Trophoblast cell (in vitro differentiated cells and primary cell): Measurements from ENCODE around the gene ROCK1.

ENCODE experiments used
- DNase-seq, 2 donors: peaks; one replicate each; pipeline ENCODE4 v3.0.0-alpha.2; 2016
- H2AFZ ChIP-seq: 2 replicates; pipeline ENCODE4 v1.6.1; 2013; ENCODE audit warnings: low read length, moderate library complexity, mild to moderate bottlenecking; ENCODE audit not compliant: insufficient read depth, poor library complexity
- H2AK5ac ChIP-seq: 2 replicates; pipeline ENCODE4 v1.6.1; 2013; ENCODE audit warnings: mild to moderate bottlenecking, low read length
- H2BK120ac ChIP-seq: 2 replicates; pipeline ENCODE4 v1.6.1; 2013; ENCODE audit warnings: low read length, mild to moderate bottlenecking, moderate library complexity; ENCODE audit not compliant: insufficient read depth, poor library complexity
- H2BK12ac ChIP-seq: 2 replicates; pipeline ENCODE4 v1.6.1; 2013; ENCODE audit warnings: mild to moderate bottlenecking, low read length, moderate library complexity
- H2BK5ac ChIP-seq: 2 replicates; pipeline ENCODE4 v1.6.1; 2013; ENCODE audit warnings: low read length, low read depth, moderate library complexity, mild to moderate bottlenecking; ENCODE audit not compliant: poor library complexity
- H3K14ac ChIP-seq: 2 replicates; pipeline ENCODE4 v1.6.1; 2013; ENCODE audit warnings: mild to moderate bottlenecking, low read length
- H3K18ac ChIP-seq: 2 replicates; pipeline ENCODE4 v1.6.1; 2013; ENCODE audit warnings: mild to moderate bottlenecking, low read length
- H3K23ac ChIP-seq: 2 replicates; pipeline ENCODE4 v1.6.1; 2013; ENCODE audit warnings: low read length
- H3K27ac ChIP-seq: 2 replicates; pipeline ENCODE4 v1.5.1; 2013; ENCODE audit warnings: low read depth, mild to moderate bottlenecking, inconsistent platforms, low read length, moderate library complexity
- H3K27me3 ChIP-seq: 2 replicates; pipeline ENCODE4 v1.6.1; 2013; ENCODE audit warnings: inconsistent platforms, mild to moderate bottlenecking, low read length, moderate library complexity; ENCODE audit not compliant: insufficient read depth
- H3K36me3 ChIP-seq, 2 experiments: 1 replicate in 1 of 2; 2 replicates in 1 of 2; pipeline ENCODE4 v1.6.1; 2013; ENCODE audit warnings: low read length in 2 of 2, mild to moderate bottlenecking in 2 of 2, moderate library complexity in 1 of 2; ENCODE audit not compliant: insufficient read depth in 2 of 2, control insufficient read depth in 1 of 2
- H3K4ac ChIP-seq: 2 replicates; pipeline ENCODE4 v1.6.1; 2013; ENCODE audit warnings: low read depth, mild to moderate bottlenecking, low read length, moderate library complexity
- H3K4me1 ChIP-seq, 2 experiments: 1 replicate in 1 of 2; 2 replicates in 1 of 2; pipeline ENCODE4 v1.6.1; 2013; ENCODE audit warnings: low read length in 2 of 2, mild to moderate bottlenecking in 2 of 2, moderate library complexity in 1 of 2; ENCODE audit not compliant: insufficient read depth in 2 of 2, control insufficient read depth in 1 of 2
- H3K4me2 ChIP-seq: 2 replicates; pipeline ENCODE4 v1.6.1; 2013; ENCODE audit warnings: inconsistent platforms, mild to moderate bottlenecking, low read length, moderate library complexity
- H3K4me3 ChIP-seq: 2 replicates; pipeline ENCODE4 v1.5.1; 2013; ENCODE audit warnings: mild to moderate bottlenecking, low read depth, low read length, inconsistent platforms
- H3K79me1 ChIP-seq: one replicate; pipeline ENCODE4 v1.6.1; 2013; ENCODE audit warnings: low read length
- H3K79me2 ChIP-seq: 2 replicates; pipeline ENCODE4 v1.6.1; 2013; ENCODE audit warnings: low read length, mild to moderate bottlenecking; ENCODE audit not compliant: control insufficient read depth, insufficient read depth, poor library complexity
- H3K9ac ChIP-seq: 2 replicates; pipeline ENCODE4 v1.6.1; 2013; ENCODE audit warnings: mild to moderate bottlenecking, low read length
- H3K9me3 ChIP-seq: 2 replicates; pipeline ENCODE4 v1.6.1; 2013; ENCODE audit warnings: low read depth, mild to moderate bottlenecking, control low read depth, inconsistent platforms, low read length; ENCODE audit not compliant: insufficient read depth
- H4K12ac ChIP-seq: 2 replicates; pipeline ENCODE4 v1.6.1; 2013; ENCODE audit warnings: low read depth, mild to moderate bottlenecking, low read length, moderate library complexity
- H4K8ac ChIP-seq: 2 replicates; pipeline ENCODE4 v1.6.1; 2013; ENCODE audit warnings: low read depth, mild to moderate bottlenecking, low read length, moderate library complexity
- H4K91ac ChIP-seq: one replicate; pipeline ENCODE4 v1.6.1; 2013; ENCODE audit warnings: low read depth, mild to moderate bottlenecking, low read length, moderate library complexity
- WGBS: extraction: QIAGEN DNeasy Blood & Tissue Kit; methylation state at CpG from one replicate; pipeline ENCODE4 v1.1.7; 2013; ENCODE audit warnings: missing lambda C conversion rate; ENCODE audit not compliant: insufficient read length, insufficient coverage; ENCODE audit errors: extremely low coverage; 5-methylcytosine and 5-hydroxymethylcytosine counted together

The ROCK1 gene

GRCh38 chr18:21057112-21057511 lies 54.5 kb downstream of the ROCK1 start:
- no peak overlapping the region for H4K12ac ChIP-seq
- H3K4me2 ChIP-seq, result no peak overlapping the region
- no peak overlapping the region for H4K91ac ChIP-seq
- no peak overlapping the region for H4K8ac ChIP-seq
- H2BK5ac ChIP-seq, result no peak overlapping the region
- no peak overlapping the region for H3K14ac ChIP-seq
- H3K27me3 ChIP-seq, result no peaks in the 10 kb centered on the region
- no peak overlapping the region for H3K18ac ChIP-seq
- no peak overlapping the region for H2AK5ac ChIP-seq
- no peak overlapping the region for H3K23ac ChIP-seq
- no peaks in the 10 kb centered on the region for H3K79me2 ChIP-seq
- no peak overlapping the region for H3K4me3 ChIP-seq
- no peak overlapping the region for H3K9ac ChIP-seq
- H3K79me1 ChIP-seq, result no peaks in the 10 kb centered on the region
- no peaks in the 10 kb centered on the region for H3K36me3 ChIP-seq
- H2AFZ ChIP-seq, result no peak overlapping the region
- no peak overlapping the region for H3K4ac ChIP-seq
- H2BK12ac ChIP-seq, result no peak overlapping the region
- no peaks in the 10 kb centered on the region for H3K9me3 ChIP-seq
- no peaks in the 10 kb centered on the region for H3K4me1 ChIP-seq
- no peak for DNase-seq
- no peak overlapping the region for H2BK120ac ChIP-seq
- no CpG with 5 or more reads among the region's 1 CpG for WGBS
- no peak overlapping the region for H3K27ac ChIP-seq

- no peak overlapping the region for H2BK120ac ChIP-seq
- no peak overlapping the region for H3K4ac ChIP-seq
- DNase-seq, result no peak
- H3K4me3 ChIP-seq, result no peak overlapping the region
- H4K8ac ChIP-seq, result no peak overlapping the region
- no peak overlapping the region for H3K4me2 ChIP-seq
- H3K4me1 ChIP-seq, result no peaks in the 10 kb centered on the region
- no peak overlapping the region for H2BK5ac ChIP-seq
- no peak overlapping the region for H2AK5ac ChIP-seq
- H4K91ac ChIP-seq, result no peak overlapping the region
- H3K36me3 ChIP-seq, result no peaks in the 10 kb centered on the region
- H3K18ac ChIP-seq, result no peak overlapping the region
- H3K23ac ChIP-seq, result no peak overlapping the region
- H3K9me3 ChIP-seq, result no peaks in the 10 kb centered on the region
- no peak overlapping the region for H2AFZ ChIP-seq
- H3K9ac ChIP-seq, result no peak overlapping the region
- H3K79me2 ChIP-seq, result no peaks in the 10 kb centered on the region
- no peaks in the 10 kb centered on the region for H3K79me1 ChIP-seq
- H4K12ac ChIP-seq, result no peak overlapping the region
- no peak overlapping the region for H3K27ac ChIP-seq
- H3K14ac ChIP-seq, result no peak overlapping the region
- no peak overlapping the region for H2BK12ac ChIP-seq
- no peaks in the 10 kb centered on the region for H3K27me3 ChIP-seq
Observed at GRCh38 chr18:21056545-21056944, 55.1 kb downstream of the ROCK1 start.

GRCh38 chr18:21054252-21054821 lies 57.3 kb downstream of the ROCK1 start:
- Histone ChIP-seq H2AK5ac (no peak overlapping the region), H4K12ac (no peak overlapping the region), H3K4me3 (no peak overlapping the region), H3K27ac (no peak overlapping the region), H4K8ac (no peak overlapping the region), H3K79me2 (no peaks in the 10 kb centered on the region), H3K14ac (no peak overlapping the region), H3K27me3 (no peaks in the 10 kb centered on the region), H3K4ac (no peak overlapping the region), H2BK5ac (no peak overlapping the region), H3K9me3 (no peaks in the 10 kb centered on the region), H3K36me3 (no peaks in the 10 kb centered on the region), H3K23ac (no peak overlapping the region), H2BK120ac (no peak overlapping the region), H3K4me1 (no peaks in the 10 kb centered on the region), H3K4me2 (no peak overlapping the region), H3K79me1 (no peaks in the 10 kb centered on the region), H2AFZ (no peak overlapping the region), H3K9ac (no peak overlapping the region), H3K18ac (no peak overlapping the region), H4K91ac (no peak overlapping the region), H2BK12ac (no peak overlapping the region)
- DNase-seq, result no peak
- WGBS, result no CpG with 5 or more reads among the region's 3 CpGs

GRCh38 chr18:21053127-21053526 lies 58.5 kb downstream of the ROCK1 start:
- no peak overlapping the region for H3K18ac ChIP-seq
- H4K91ac ChIP-seq, result no peak overlapping the region
- H3K4me3 ChIP-seq, result no peak overlapping the region
- H2BK12ac ChIP-seq, result no peak overlapping the region
- no peak overlapping the region for H4K12ac ChIP-seq
- H3K4me2 ChIP-seq, result no peak overlapping the region
- H3K27ac ChIP-seq, result no peak overlapping the region
- H3K4ac ChIP-seq, result no peak overlapping the region
- no peak overlapping the region for H3K23ac ChIP-seq
- DNase-seq, result peak in 1 of 2 donors; percentile 66
- H3K9ac ChIP-seq, result no peak overlapping the region
- no peak overlapping the region for H4K8ac ChIP-seq
- no peaks in the 10 kb centered on the region for H3K4me1 ChIP-seq
- no peaks in the 10 kb centered on the region for H3K9me3 ChIP-seq
- H3K79me1 ChIP-seq, result no peaks in the 10 kb centered on the region
- no peak overlapping the region for H2AFZ ChIP-seq
- no peak overlapping the region for H2AK5ac ChIP-seq
- H3K36me3 ChIP-seq, result no peaks in the 10 kb centered on the region
- no peak overlapping the region for H2BK5ac ChIP-seq
- no peaks in the 10 kb centered on the region for H3K27me3 ChIP-seq
- H3K79me2 ChIP-seq, result no peaks in the 10 kb centered on the region
- no peak overlapping the region for H3K14ac ChIP-seq
- no peak overlapping the region for H2BK120ac ChIP-seq
